ENCODE measurements around the gene YWHAE.

- TF ChIP-seq CTCF (IDR thresholded peaks at IDR 0.05) (no peak), POLR2A (IDR thresholded peaks at IDR 0.05) (no peak), POLR2AphosphoS5 (IDR thresholded peaks at IDR 0.05) (no peak), EP300 (IDR thresholded peaks at IDR 0.05) (no peak)
These were observed 20.7 kb downstream of the YWHAE start for GRCh38 chr17:1379208-1379929.

Data from stomach (tissue), 4 donors.